H1 (cell line): ENCODE results near the gene SNRPE. TPM values are rescaled to one million over a fixed set of nuclear protein-coding genes. Genes with fewer than 3 reads are reported as not detected.

Source experiments
- CEBPB ChIP-seq: IDR thresholded peaks from 2 replicates; pipeline ENCODE4 v1.6.1; 2012; ENCODE audit warnings: low read depth, low read length
- KDM1A ChIP-seq: fragments of 200-600, 300-600 bp; sonication (generic); IDR thresholded peaks from 2 replicates; pipeline ENCODE4 v1.7.1; 2016; ENCODE audit warnings: mild to moderate bottlenecking, low read length, borderline replicate concordance
- NRF1 ChIP-seq: IDR thresholded peaks from 2 replicates; pipeline ENCODE4 v1.6.1; 2011; ENCODE audit warnings: mild to moderate bottlenecking, low read depth, low read length, improper control_type of control experiment
- SIN3A ChIP-seq, 2 experiments: IDR thresholded peaks in 1 of 2; conservative IDR thresholded peaks in 1 of 2; 2 replicates each; pipeline ENCODE4 v1.6.1; 2011 to 2012; ENCODE audit warnings: low read length in 2 of 2, improper control_type of control experiment in 1 of 2, low read depth in 1 of 2, mild to moderate bottlenecking in 1 of 2
- TEAD4 ChIP-seq: IDR thresholded peaks from 2 replicates; pipeline ENCODE4 v1.6.1; 2012; ENCODE audit warnings: low read depth, low read length, inconsistent platforms, mixed read lengths
- ZNF274 ChIP-seq: IDR thresholded peaks from 2 replicates; pipeline ENCODE4 v1.7.0; 2012; ENCODE audit warnings: low read length, borderline replicate concordance; ENCODE audit errors: extremely low read depth
- polyA plus RNA-seq, 7 experiments: library from polyadenylated mRNA; depleted of rRNA in 3 of 7; stranded (reverse) in 5 of 7; unstranded in 2 of 7; fragments of >200 nt in 5 of 7; fragments of 200-250 nt in 2 of 7; gene quantifications; 1 replicate in 5 of 7; 2 replicates in 1 of 7; 4 replicates in 1 of 7; pipeline versions ENCODE4 v1.2.1 to v1.2.3, GENCODE V29; 2011 to 2013; ENCODE audit warnings: missing spikeins in 2 of 7, mixed read lengths in 2 of 7
- total RNA-seq: library from RNA; stranded (reverse); fragmentation: NEBNext Ultra II Directional; extraction: Animal tissue kit (Norgen Biotek cat#: 25700); gene quantifications from 2 replicates; pipeline ENCODE4 v1.2.1, GENCODE V29; 2021

SNRPE gene
- total and polyA plus RNA-seq, 2 of the 8 experiments (the other 6 are each of a cell fraction or from before 2014, with no cell fraction given), result 416 to 461 TPM

GRCh38 chr1:203839081-203839480 lies 22.3 kb upstream of the SNRPE start (continued):
- TF ChIP-seq SIN3A (conservative IDR thresholded peaks at IDR 0.05 in 1 of 2, IDR thresholded peaks at IDR 0.05 in 1 of 2; ENCODE audit: low read depth in 1 of 2, low read length in 2 of 2) (no peak), TEAD4 (no peak), CEBPB (no peak), ZNF274 (no peak), NRF1 (no peak), KDM1A (no peak)
